ACHN (cell line): ENCODE data around the gene MYL11.

Source experiments
- DNase-seq: peaks from one replicate; pipeline ENCODE4 v3.0.0-alpha.2; 2015
- in situ Hi-C: cut with HindIII; loops from 2 replicates; pipeline ENCODE4 v1.10.0; 2017; ENCODE audit warnings: low sequenced_read_pairs, low pct_ligation_motif_present, low pct_unique_long_range_greater_than_20kb

MYL11 gene

GRCh38 chr16:30368122-30368791 is 6.3 kb upstream of the MYL11 start:
- in situ Hi-C loops = no loop called here
- DNase-seq = peak; percentile 57

DNA sequence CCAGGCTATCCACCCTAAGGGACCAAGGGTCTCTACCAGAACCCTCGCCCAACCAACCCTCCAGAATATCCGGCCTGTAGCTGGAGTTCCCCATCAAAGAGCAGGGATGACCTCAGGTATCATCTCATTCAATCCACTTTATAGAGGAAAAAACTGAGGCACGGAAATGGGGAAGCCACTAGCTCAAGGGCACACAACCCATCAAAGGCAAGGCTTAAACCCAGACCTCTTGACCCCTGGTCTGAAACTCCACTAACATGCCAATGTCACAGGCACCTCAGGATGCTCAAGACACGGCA is 5.9 kb upstream of the MYL11 start:
- no peak for DNase-seq
- in situ Hi-C loops = no loop called here

- in situ Hi-C loops = no loop called here
- no peak for DNase-seq
These were observed 5.3 kb upstream of the MYL11 start for GRCh38 chr16:30369091-30369937.

- DNase-seq = no peak
- in situ Hi-C loops = no loop called here
These were observed 4.6 kb upstream of the MYL11 start for GRCh38 chr16:30369938-30370455.

DNA sequence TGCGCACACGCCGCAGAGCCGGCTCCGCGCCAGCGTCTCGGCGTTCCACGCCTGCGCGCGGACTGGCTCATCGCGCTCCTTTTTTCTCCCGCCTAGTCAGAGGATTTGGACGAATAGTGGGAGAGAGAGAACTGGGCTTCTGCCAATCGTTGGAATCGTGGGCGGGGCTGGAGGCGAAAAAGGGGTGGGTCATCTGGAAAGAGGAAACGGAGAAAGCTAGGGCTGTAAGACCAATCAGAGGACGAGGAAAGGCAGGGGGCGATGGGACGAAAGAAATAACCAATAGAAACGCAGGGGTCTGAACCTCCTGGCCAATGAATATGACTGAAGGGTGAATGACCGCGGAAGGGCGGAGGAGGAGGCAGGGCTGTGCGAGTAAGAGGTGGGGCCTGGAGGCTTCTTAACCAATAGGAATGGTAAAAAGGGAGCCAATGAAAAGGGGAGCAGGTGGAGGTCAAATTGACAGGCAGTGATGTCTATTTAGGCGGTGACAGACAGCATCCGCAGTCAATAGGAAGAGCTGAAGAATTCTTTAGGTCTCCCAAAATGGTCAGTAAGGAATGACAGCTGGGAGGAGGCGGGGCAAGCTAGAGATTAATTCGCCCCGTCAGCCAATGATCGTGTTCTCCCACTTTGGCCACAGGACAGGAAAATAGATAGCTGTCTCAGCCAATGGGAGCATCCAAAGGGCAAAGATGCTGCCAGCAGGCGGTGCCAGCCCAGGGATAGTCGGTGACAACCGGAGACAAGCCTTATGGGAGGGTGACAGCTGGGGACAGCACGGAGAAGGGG is 4.0 kb upstream of the MYL11 start, which contains the start of gene TBC1D10B:
TSS of gene TBC1D10B (minus strand) at position 39 of the 792 bp plus-strand sequence. CDS start 311 bp downstream, outside the sequence.
- DNase-seq = peak; percentile 100
- in situ Hi-C loops = no loop called here

DNA sequence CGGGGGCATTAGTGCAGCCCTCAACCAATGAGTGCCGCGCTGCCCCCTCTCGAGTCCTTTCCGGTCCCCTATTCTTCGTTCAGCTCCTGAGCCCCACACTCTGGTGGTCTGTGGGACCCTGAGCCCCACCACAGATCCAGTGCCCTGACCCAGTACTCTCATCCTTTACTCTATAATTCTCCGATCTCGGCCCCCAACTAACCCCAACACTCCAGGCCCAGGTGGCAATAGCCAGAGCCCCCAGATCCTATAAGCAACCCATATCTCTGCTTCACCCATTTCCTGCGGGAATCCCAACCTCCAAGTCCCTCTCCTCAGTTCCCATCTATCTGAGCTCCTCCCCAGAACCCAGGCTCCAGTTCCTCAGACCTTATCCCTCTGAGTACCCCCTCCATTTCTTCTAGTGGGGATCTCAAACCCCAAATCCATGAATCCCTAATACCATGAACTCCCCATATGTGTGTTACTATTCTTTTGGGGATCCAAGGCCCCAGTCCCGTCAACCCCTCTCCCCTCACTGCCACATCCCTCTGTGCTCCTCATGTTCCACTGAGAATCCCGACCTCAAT is 3.3 kb upstream of the MYL11 start:
- in situ Hi-C loops = no loop called here
- DNase-seq = no peak

DNA sequence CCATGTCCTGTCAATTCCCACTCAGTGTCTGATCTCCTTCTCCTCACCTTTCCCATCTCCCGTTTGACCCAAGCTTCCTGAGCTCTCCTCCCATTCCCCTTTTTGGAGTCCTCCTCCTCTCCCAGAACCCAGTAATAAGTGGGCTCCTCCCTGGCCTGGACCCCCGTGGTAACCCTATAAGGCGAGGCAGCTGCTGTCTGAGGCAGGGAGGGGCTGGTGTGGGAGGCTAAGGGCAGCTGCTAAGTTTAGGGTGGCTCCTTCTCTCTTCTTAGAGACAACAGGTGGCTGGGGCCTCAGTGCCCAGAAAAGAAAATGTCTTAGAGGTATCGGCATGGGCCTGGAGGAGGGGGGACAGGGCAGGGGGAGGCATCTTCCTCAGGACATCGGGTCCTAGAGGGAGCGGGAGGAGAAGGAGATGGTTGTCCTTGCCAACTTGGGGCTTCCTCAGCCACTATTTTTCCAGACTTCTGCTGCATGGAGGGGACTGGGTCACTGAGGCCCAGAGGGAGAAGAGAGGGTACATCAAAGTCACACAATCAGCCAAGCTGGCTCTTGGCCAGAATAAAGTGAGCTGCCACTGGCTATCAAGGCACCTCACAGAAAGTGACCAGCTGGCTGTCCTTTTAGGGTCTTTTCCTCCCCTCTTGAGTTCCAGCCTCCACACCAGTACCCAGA is 2.4 kb upstream of the MYL11 start:
- DNase-seq = no peak
- in situ Hi-C loops = no loop called here

DNA sequence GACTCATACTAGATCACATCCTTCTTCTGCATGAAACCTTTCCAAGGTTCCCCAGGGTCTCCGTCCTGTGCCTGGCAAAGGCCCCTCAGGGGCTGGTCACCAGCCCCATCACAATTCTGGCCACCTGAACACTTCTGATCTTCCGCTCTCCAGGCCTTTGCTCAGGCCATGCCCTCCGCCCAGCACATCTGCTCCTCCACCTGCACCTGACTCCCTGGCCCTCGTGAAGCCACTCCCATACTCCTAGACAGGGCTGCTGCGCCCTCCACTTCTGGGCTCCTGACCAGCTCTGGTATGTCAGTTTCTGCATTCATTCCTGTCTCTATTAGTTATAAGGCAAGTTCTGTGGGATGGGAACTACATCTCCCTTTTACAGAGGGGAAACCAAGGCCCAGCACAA is 1.9 kb upstream of the MYL11 start:
- in situ Hi-C loops = no loop called here
- DNase-seq = no peak

DNA sequence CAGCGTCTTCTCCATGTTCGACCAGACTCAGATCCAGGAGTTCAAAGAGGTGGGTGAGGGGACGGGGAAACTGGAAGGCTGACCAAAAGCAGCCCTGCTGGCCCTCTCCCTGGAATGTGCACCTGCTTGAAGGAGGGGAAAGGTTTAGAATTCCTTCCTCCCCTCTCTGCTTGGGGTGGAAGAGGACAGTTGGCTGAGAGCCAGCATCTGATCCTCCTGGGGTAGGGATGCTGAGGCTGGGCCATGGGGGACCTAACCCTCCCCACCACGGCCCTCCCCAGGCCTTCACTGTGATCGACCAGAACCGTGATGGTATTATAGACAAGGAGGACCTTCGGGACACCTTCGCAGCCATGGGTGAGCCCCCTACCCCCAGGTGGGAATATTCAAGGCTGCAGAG is 1.3 kb downstream of the MYL11 start:
- in situ Hi-C loops = no loop called here
- DNase-seq = no peak

DNA sequence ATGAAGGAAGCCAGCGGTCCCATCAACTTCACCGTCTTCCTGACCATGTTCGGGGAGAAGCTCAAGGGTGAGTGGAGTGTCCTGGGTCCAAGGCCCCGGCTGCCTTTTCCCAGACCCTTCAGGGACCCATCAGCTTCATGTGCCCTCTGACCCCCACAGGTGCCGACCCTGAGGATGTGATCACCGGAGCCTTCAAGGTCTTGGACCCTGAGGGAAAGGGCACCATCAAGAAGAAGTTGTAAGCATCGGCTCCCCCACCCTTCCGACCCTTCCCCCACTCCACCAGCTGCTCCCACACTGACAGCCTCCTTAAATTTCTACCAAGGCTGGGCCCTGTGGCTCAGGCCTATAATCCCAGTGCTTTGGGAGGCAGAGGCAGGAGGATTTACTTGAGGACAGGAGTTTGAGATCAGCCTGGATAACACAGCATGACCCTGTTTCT is 1.9 kb downstream of the MYL11 start:
- DNase-seq = no peak
- in situ Hi-C loops = no loop called here

- DNase-seq = no peak
- in situ Hi-C loops = no loop called here
These were observed 2.6 kb downstream of the MYL11 start for GRCh38 chr16:30377050-30377811.

- in situ Hi-C loops = no loop called here
- peak; percentile 87 for DNase-seq
These were observed 3.2 kb downstream of the MYL11 start for GRCh38 chr16:30377812-30378235.

- in situ Hi-C loops = no loop called here
- DNase-seq = peak; percentile 99
These were observed 3.9 kb downstream of the MYL11 start for GRCh38 chr16:30378236-30379157.

- no peak for DNase-seq
- in situ Hi-C loops = no loop called here
These were observed 4.7 kb downstream of the MYL11 start for GRCh38 chr16:30379158-30379783.

GRCh38 chr16:30380072-30380802 is 5.6 kb downstream of the MYL11 start:
- in situ Hi-C loops = no loop called here
- DNase-seq = no peak

- no peak for DNase-seq
- in situ Hi-C loops = no loop called here
These were observed 6.2 kb downstream of the MYL11 start for GRCh38 chr16:30380803-30381208.
